HG02885 (cell line): ENCODE measurements around the gene PTPN11.
"Not testable (repeated sequence)": the region's sequence is repeated elsewhere in the genome, so short reads cannot be mapped to it uniquely, and the experiment has no call there.

Source experiments
- ATAC-seq: cut with Tn5 transposase; IDR thresholded peaks from one replicate; pipeline ENCODE4 v1.9.1; 2021; ENCODE audit warnings: mild to moderate bottlenecking; ENCODE audit not compliant: unreplicated experiment, poor library complexity

PTPN11 gene

DNA sequence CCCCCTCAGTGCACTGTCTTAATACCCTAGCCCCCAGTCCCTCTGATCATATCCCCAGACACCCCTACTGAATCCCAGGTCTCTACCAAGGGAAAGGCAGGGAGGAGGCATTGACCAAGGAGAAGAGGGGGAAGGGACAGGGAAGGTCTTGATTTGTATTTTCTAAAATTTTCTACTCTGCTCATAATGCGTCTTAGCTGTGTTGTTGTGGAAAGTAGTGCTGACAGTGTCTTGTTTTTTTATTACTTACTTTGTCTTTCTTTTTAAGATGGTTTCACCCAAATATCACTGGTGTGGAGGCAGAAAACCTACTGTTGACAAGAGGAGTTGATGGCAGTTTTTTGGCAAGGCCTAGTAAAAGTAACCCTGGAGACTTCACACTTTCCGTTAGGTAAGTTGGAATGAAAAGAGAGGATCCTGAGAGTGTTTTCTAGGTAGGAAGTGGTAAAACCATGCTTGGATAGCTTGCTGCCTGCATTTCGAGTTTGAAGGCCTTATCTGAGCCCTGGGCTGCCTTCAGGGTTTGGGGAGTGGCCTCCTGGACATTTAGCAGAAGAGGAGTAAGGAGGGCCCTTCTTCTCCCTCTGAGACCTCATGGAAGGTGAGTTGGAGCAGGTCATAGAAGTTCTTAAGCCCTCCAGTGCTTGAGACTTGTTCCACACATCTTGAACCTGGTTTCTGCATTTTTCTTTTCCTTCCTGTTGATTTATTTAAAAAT, 27.4 kb downstream of the PTPN11 start:
- no peak for ATAC-seq

- ATAC-seq = no peak
Measured at GRCh38 chr12:112447106-112447505, 28.4 kb downstream of the PTPN11 start.

- not testable (repeated sequence) for ATAC-seq
Measured at GRCh38 chr12:112448165-112448564, 29.4 kb downstream of the PTPN11 start.

DNA sequence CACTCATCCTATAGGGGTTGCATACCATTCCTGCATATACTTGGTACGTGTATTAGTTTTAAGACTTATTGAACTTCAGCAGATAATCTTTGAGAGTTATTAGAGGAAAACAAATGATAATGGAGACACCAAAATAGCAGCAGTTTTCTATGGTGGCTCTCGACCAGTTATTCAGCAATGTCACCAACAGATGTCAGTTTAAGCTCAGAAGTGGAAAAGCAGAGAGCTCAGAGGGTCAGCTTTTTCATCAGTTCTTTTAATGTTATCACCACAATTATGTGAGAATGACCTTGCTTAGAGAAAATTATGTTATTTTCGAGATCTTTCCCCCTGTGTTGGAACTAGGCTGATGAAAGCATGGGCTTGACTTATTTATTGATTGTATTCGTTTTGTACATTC, 32.0 kb downstream of the PTPN11 start:
- no peak for ATAC-seq

DNA sequence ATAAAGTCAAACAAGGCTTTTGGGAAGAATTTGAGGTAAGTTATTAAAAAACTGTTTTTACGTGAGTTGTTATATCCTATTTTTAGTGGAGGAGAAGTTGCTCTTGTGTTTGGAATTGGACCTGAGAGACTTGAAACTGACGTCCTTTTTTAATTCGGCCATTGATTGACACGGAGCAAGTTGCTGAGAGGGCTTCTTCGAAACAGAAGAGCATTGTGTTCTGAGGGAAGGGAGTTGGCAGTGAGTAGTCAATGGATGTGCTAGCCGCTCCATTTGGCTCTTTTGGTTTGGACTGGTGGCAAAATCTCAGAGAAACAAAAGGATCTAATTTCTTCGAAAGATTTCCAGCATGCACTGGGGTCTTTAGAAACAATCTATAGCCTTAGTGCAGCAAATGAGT, 37.3 kb downstream of the PTPN11 start:
- ATAC-seq = no peak

GRCh38 chr12:112457142-112457541, 38.4 kb downstream of the PTPN11 start:
- ATAC-seq = not testable (repeated sequence)

DNA sequence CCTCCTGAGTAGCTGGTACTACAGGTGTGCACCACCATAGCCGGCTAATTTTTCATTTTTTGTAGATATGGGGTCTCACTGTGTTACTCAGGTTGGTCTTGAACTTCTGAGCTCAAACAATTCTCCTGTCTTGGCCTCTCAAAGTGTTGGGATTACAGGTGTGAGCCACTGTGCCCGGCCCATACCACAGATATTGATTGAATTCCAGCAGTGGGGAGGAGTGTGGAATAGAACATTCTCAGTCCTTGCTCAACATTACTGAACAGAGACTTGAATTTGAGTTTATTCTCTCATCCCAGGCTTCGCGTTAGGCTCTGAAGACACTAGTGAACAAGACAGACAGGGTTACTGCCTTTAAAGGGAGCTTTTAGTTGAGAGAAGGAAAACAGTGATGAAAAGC, 39.6 kb downstream of the PTPN11 start:
- ATAC-seq = no peak

DNA sequence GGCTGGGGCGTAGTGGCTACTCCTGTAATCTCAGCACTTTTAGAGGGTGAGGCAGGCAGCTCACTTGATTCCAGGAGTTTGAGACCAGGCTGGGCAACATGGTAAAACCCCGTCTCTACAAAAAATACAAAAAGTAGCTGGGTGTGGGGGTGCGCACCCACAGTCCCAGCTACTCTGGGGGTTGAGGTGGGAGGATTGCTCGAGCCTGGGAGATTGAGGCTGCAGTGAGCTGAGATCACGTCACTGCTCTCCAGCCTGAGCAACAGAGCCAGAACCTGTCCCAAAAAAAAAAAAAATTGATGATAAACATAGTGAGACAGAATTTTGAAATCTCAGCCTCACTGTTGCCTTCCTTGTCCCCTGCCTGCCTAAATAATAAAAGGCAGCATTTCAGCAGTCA, 40.0 kb downstream of the PTPN11 start:
- ATAC-seq = no peak

- ATAC-seq = peak; percentile 48
Measured at GRCh38 chr12:112463478-112463877, 44.7 kb downstream of the PTPN11 start.

- no peak for ATAC-seq
Measured at GRCh38 chr12:112464605-112465004, 45.9 kb downstream of the PTPN11 start.

DNA sequence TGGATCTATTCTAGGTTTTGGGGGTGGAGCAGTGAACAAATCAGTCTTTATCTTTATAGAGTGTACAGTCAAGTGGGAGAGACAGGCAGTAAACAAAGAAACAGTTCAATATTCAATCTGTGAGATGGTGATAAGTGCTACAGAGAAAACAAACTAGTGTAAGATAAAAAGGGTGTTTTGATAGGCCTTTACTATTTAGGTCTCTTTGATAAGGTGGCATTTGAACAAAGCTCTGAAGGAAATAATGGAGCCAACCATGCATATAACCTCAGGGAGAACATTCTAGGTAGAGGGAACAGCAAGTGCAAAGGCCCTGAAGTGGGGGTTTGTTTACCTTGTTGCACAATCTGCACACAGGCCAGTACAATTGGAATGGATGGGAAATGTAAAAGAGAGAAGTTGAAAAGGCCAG, 47.3 kb downstream of the PTPN11 start:
- no peak for ATAC-seq

- ATAC-seq = no peak
Measured at GRCh38 chr12:112466835-112467234, 48.1 kb downstream of the PTPN11 start.

DNA sequence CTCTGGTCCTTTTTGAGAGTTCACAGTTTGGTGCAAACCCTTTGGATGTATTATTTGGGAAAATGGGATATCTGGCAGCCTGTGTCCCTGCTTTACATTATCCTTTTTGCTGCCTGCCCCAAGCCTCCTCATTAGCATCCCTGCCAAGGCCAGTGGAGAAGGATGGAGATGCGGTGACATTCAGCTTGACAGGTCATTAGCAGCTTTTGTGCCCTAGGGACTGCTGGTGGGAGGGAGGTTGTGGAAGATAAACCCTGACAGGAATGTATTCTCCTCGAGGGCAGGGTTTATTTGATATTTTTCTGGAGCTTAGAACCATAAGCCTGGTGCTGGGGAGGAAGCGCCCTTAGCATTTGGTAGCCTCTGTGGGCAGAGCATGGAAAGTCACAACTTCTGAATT, 49.3 kb downstream of the PTPN11 start:
- no peak for ATAC-seq

DNA sequence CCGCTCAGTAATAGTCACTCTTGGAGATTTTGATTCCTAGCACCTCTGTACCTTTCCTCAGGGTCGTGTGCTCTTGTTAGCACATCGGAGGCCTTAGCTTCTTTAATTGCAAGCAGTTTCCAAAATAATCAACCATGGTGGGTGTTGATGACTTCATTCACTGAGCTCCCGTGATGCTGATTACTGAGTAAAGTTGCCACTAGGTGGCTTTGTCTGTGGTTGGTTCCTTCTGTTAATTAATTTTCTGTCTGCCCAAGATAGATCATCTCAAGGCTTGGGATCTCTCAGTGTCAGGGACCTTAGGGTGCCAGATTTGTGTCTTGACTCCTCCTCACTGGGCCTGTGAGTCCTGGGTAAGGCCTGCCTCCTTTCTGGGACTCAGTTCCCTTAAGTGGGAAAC, 54.3 kb downstream of the PTPN11 start:
- no peak for ATAC-seq

- no peak for ATAC-seq
Measured at GRCh38 chr12:112479413-112479812, 60.7 kb downstream of the PTPN11 start.

GRCh38 chr12:112480931-112481330, 62.2 kb downstream of the PTPN11 start:
- ATAC-seq = no peak

DNA sequence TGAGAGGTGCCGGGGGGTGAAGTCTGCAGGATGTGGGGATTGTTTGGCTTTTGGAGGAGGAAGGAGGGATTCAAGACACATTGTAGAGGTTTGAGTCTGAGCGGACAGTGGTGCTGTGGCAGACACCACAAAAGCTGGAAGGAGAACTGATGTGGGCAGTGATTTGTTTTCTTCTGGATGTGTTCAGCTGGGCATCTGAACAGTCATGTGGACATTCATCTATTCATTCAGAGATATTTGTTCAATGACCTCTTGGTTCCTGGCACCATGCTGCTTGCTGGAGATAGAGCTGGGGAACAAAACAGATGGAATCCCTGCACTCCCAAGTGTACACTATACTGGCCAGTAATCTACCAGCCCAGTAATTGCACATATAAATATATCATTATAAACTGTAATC, 64.0 kb downstream of the PTPN11 start:
- ATAC-seq = no peak

DNA sequence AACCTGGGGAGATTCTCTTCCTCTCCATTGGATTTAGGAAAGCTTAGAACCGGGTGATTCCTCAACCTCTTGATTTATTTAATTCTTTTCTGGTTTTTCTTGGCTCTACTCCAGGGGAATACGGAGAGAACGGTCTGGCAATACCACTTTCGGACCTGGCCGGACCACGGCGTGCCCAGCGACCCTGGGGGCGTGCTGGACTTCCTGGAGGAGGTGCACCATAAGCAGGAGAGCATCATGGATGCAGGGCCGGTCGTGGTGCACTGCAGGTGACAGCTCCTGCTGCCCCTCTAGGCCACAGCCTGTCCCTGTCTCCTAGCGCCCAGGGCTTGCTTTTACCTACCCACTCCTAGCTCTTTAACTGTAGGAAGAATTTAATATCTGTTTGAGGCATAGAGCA, 67.6 kb downstream of the PTPN11 start:
- ATAC-seq = no peak

- ATAC-seq = no peak
Measured at GRCh38 chr12:112488257-112488876, 69.6 kb downstream of the PTPN11 start.

DNA sequence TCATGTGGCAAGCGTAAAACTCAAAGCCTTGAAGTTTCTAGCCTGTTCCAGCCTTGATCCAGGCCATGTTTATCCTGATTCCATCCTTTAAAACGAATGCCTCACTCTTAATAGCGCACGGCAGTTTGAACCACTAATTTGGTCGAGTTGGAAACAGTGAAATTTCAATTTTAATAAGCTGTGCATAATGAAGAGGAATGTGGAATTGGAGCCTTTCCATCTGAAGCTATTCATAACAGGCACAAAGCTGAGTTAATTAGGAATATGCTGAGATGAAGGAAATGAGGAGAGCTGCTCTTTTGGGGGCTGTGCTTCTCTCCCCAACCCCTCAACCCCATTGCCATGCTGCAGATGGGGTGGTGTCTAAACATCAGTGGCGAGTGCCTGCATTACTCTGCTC, 70.7 kb downstream of the PTPN11 start:
- no peak for ATAC-seq

DNA sequence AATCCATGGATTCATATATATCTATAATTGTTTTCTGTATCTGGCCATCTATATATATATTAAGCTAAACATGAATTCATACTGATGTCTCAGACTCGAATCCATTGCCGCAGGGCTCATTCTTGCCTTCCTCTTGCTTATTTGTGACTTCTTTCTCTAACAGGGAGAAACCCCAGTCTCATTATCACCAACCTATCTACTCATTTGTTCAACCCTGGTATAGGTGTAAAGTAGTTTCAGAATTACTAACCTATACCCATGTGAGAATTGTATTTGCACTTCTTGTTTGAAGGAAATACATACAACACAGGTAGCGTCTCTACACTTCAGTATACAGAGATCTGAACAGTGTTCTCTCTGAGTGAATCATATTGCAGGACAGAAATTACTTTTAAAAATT, 77.7 kb downstream of the PTPN11 start:
- peak; percentile 66 for ATAC-seq

DNA sequence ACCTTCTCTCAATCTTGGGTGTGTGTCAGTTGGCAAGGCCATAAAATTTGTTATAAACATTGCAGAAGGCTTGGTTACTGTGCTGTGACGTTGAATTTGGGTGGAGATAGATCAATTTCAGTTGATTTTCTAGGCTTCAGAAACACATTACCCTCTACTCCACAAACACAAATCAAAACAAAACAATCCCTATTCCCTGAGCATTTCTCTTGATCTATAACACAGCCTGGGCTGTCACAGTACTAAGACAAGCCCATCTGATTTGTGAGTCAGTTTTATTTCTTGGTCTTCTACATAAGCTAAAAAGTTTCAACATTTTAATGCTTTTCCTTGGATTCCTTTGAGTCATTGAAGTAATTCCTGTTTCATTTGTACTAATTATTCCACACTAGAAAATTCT, 79.8 kb downstream of the PTPN11 start:
- no peak for ATAC-seq
